ENCODE data around the gene SHISA9. TPM values are rescaled to one million over a fixed set of nuclear protein-coding genes. Genes with fewer than 3 reads are reported as not detected.

SHISA9 gene
- total RNA-seq, 4 donors from 2014 or later, result 0.30 to 3.1 (median 0.66) TPM

- TF ChIP-seq, protein P1, sequence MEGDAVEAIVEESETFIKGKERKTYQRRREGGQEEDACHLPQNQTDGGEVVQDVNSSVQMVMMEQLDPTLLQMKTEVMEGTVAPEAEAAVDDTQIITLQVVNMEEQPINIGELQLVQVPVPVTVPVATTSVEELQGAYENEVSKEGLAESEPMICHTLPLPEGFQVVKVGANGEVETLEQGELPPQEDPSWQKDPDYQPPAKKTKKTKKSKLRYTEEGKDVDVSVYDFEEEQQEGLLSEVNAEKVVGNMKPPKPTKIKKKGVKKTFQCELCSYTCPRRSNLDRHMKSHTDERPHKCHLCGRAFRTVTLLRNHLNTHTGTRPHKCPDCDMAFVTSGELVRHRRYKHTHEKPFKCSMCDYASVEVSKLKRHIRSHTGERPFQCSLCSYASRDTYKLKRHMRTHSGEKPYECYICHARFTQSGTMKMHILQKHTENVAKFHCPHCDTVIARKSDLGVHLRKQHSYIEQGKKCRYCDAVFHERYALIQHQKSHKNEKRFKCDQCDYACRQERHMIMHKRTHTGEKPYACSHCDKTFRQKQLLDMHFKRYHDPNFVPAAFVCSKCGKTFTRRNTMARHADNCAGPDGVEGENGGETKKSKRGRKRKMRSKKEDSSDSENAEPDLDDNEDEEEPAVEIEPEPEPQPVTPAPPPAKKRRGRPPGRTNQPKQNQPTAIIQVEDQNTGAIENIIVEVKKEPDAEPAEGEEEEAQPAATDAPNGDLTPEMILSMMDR (IDR thresholded peaks at IDR 0.05), result no peak
- no peak for TF ChIP-seq POLR2A (IDR thresholded peaks at IDR 0.05)
- WGBS, 2 donors, result 47 to 61% methylated on average over 3 of the region's 3 CpGs
- no peak for DNase-seq (ENCODE audit: low spot score in 2 of 2)
- intact Hi-C loops (cut with DNase I; ENCODE audit: low total_unique reads), result no loop called here
- H3K4me3 ChIP-seq (ENCODE audit: low read depth, poor library complexity, severe bottlenecking), result no peak overlapping the region
Observed at GRCh38 chr16:13155780-13156179, 254.4 kb downstream of the SHISA9 start.

- no peak overlapping the region for H3K4me3 ChIP-seq (ENCODE audit: low read depth, poor library complexity, severe bottlenecking)
- DNase-seq (ENCODE audit: low spot score in 2 of 2), result no peak
- TF ChIP-seq, protein P1 (IDR thresholded peaks at IDR 0.05), result no peak
- TF ChIP-seq POLR2A (IDR thresholded peaks at IDR 0.05), result no peak
- WGBS, 2 donors, result 67 to 71% methylated on average over 3 of the region's 3 CpGs
- intact Hi-C loops (cut with DNase I; ENCODE audit: low total_unique reads), result no loop called here
Observed at GRCh38 chr16:13157082-13157481, 255.7 kb downstream of the SHISA9 start.

DNA sequence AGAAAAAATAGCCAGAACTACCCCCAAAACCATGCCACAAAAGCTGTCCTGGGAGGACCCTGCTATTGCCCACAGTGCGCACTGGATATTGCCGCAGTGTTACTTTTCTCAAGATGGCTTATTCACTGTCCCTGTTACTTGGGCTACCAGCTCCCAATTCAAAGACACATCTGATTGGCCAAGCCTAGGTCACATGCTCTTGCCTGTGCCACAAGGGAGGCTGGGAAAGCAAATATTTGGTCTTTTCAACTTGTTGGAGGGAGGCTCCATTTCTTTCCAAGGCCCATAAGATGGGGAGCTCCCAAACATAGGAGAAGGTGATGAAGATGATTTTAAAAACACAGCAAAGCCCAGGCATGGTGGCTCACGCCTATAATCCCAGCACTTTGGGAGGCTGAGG is 257.0 kb downstream of the SHISA9 start:
- intact Hi-C loops (cut with DNase I; ENCODE audit: low total_unique reads), result no loop called here
- TF ChIP-seq, protein P1 (IDR thresholded peaks at IDR 0.05), result no peak
- TF ChIP-seq POLR2A (IDR thresholded peaks at IDR 0.05), result no peak
- WGBS, 2 donors, result 89 to 92% methylated on average over 3 of the region's 3 CpGs

GRCh38 chr16:13165024-13165423 is 263.6 kb downstream of the SHISA9 start:
- WGBS, 2 donors, result 66 to 75% methylated on average over 1 of the region's 1 CpG
- H3K4me3 ChIP-seq (ENCODE audit: low read depth, poor library complexity, severe bottlenecking), result no peak overlapping the region
- TF ChIP-seq POLR2A (IDR thresholded peaks at IDR 0.05), result no peak
- TF ChIP-seq, protein P1 (IDR thresholded peaks at IDR 0.05), result no peak
- no peak for DNase-seq (ENCODE audit: low spot score in 2 of 2)
- intact Hi-C loops (cut with DNase I; ENCODE audit: low total_unique reads), result no loop called here

More for the DNA sequence above, 257.0 kb downstream of the SHISA9 start:
- no peak for DNase-seq (ENCODE audit: low spot score in 2 of 2)
- H3K4me3 ChIP-seq (ENCODE audit: low read depth, poor library complexity, severe bottlenecking), result no peak overlapping the region

GRCh38 chr16:13168091-13168572 is 266.7 kb downstream of the SHISA9 start:
- no peak overlapping the region for H3K4me3 ChIP-seq (ENCODE audit: low read depth, poor library complexity, severe bottlenecking)
- TF ChIP-seq, protein P1 (IDR thresholded peaks at IDR 0.05), result no peak
- no peak for TF ChIP-seq POLR2A (IDR thresholded peaks at IDR 0.05)
- no peak for DNase-seq (ENCODE audit: low spot score in 2 of 2)
- 59 to 62% methylated on average over 4 of the region's 4 CpGs for WGBS, 2 donors
- intact Hi-C loops (cut with DNase I; ENCODE audit: low total_unique reads), result no loop called here

DNA sequence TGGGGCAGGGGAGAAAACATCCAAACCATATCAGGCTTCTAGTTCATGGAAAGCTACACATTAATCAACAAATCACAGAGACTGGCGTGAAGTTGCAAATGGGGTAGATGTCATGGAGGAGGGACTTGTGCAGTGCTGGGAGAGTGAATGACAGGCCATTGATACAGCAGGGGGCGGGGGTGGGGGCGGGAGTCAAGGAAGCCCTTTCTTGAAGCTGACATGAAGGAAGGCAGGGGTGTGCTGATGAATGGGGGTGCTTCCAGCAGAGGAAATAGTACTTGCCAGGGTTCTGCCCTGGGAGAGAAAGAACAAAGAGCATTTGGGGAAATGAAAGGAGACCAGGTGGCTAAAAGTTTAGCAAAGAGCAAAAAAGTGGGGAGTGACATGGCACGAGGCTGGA is 269.9 kb downstream of the SHISA9 start:
- 25 to 39% methylated on average over 4 of the region's 4 CpGs for WGBS, 2 donors
- no peak for TF ChIP-seq POLR2A (IDR thresholded peaks at IDR 0.05)
- TF ChIP-seq, protein P1 (IDR thresholded peaks at IDR 0.05), result no peak
- DNase-seq (ENCODE audit: low spot score in 2 of 2), result no peak
- H3K4me3 ChIP-seq (ENCODE audit: low read depth, poor library complexity, severe bottlenecking), result no peak overlapping the region
- intact Hi-C loops (cut with DNase I; ENCODE audit: low total_unique reads), result no loop called here
